Ishikawa (cell line): Measurements from ENCODE around the gene ADCY5.

Experiments used
- CEBPB ChIP-seq: IDR thresholded peaks from 2 replicates; pipeline ENCODE4 v1.6.1; 2012
- CREB1 ChIP-seq: IDR thresholded peaks from 2 replicates; pipeline ENCODE4 v1.6.1; 2012; ENCODE audit warnings: low read depth
- EGR1 ChIP-seq: IDR thresholded peaks from 2 replicates; pipeline ENCODE4 v1.6.1; 2012
- EP300 ChIP-seq: IDR thresholded peaks from 2 replicates; pipeline ENCODE4 v1.6.1; 2012; ENCODE audit warnings: borderline replicate concordance
- FOXM1 ChIP-seq: IDR thresholded peaks from 2 replicates; pipeline ENCODE4 v1.6.1; 2012; ENCODE audit warnings: low read depth, borderline replicate concordance
- NFIC ChIP-seq: IDR thresholded peaks from 2 replicates; pipeline ENCODE4 v1.6.1; 2012
- RAD21 ChIP-seq: IDR thresholded peaks from 2 replicates; pipeline ENCODE4 v1.6.1; 2012; ENCODE audit warnings: low read depth
- TAF1 ChIP-seq: IDR thresholded peaks from 2 replicates; pipeline ENCODE4 v1.6.1; 2012; ENCODE audit warnings: low read depth, mild to moderate bottlenecking
- TCF12 ChIP-seq: IDR thresholded peaks from 2 replicates; pipeline ENCODE4 v1.6.1; 2012; ENCODE audit warnings: low read depth
- TEAD4 ChIP-seq: IDR thresholded peaks from 2 replicates; pipeline ENCODE4 v1.6.1; 2012
- USF1 ChIP-seq: IDR thresholded peaks from 2 replicates; pipeline ENCODE4 v1.6.1; 2012
- YY1 ChIP-seq: IDR thresholded peaks from 2 replicates; pipeline ENCODE4 v1.6.1; 2012; ENCODE audit warnings: low read depth
- ZBTB7A ChIP-seq: IDR thresholded peaks from 2 replicates; pipeline ENCODE4 v1.6.1; 2012; ENCODE audit warnings: low read depth
- TF ChIP-seq, protein P1 (sequence below): IDR thresholded peaks from 2 replicates; pipeline ENCODE4 v1.6.1; 2012
- TF ChIP-seq, protein P2 (sequence below): IDR thresholded peaks from 2 replicates; pipeline ENCODE4 v1.6.1; 2012; ENCODE audit warnings: low read depth, mild to moderate bottlenecking

Gene ADCY5

GRCh38 chr3:123385001-123385401 lies 63.9 kb downstream of the ADCY5 start:
- TF ChIP-seq CEBPB (no peak), TAF1 (no peak), EP300 (no peak)
- TF ChIP-seq, protein P1, sequence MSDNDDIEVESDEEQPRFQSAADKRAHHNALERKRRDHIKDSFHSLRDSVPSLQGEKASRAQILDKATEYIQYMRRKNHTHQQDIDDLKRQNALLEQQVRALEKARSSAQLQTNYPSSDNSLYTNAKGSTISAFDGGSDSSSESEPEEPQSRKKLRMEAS: no peak

- TF ChIP-seq, protein P1: no peak
- TF ChIP-seq ZBTB7A: no peak
- TF ChIP-seq CEBPB: no peak
Observed at GRCh38 chr3:123384256-123384655, 64.6 kb downstream of the ADCY5 start.

DNA sequence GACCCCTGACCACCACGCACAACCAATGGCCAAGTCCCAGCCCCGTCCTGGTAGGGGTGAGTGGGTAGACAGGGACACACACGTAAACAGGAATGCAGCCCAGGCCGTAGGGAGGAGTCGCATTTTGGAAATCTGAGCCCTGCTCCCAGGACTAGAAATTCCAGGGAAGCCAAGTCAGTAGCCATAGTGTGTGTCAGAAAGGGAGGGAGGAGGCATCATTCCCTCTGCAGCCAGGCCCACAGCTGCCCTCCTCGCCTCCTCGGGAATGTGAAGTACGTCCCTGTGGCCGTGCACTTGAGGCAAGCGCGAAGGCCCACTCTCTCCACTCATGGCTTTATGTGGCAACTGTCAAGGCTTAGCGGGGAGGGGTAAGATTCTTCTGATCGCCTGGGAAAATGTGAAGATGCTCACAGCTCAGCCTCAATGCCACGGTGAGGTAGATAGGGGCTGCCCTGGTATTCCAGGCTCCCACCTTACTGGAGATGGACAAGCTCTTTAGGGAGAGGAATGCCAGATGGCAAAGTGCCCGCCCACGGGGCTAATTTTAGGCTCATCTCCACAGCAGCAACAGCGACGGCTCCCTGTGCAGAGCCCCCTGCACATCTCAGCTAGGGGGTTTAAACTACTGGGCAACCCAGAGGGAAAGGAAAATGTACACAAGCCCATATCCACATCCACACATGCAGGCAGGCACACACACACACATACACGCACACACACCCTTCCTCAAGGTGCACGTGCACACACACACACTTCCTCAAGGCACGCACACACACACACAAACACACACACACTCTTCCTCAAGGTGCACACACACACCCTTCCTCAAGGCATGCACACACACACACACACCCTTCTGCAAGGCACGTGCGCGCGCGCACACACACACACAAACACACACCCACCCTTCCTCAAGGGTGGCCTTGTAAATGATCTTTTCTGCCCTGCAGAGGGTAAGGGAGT lies 65.5 kb downstream of the ADCY5 start:
- TF ChIP-seq TEAD4: peak; percentile 63
- no peak for TF ChIP-seq YY1

GRCh38 chr3:123380261-123380660 lies 68.6 kb downstream of the ADCY5 start:
- TF ChIP-seq CREB1 (no peak), ZBTB7A (no peak), TCF12 (no peak), YY1 (no peak), USF1 (no peak), EGR1 (no peak), FOXM1 (no peak), TAF1 (no peak), RAD21 (no peak), EP300 (no peak), CEBPB (no peak), NFIC (no peak), TEAD4 (no peak)
- TF ChIP-seq, protein P2, sequence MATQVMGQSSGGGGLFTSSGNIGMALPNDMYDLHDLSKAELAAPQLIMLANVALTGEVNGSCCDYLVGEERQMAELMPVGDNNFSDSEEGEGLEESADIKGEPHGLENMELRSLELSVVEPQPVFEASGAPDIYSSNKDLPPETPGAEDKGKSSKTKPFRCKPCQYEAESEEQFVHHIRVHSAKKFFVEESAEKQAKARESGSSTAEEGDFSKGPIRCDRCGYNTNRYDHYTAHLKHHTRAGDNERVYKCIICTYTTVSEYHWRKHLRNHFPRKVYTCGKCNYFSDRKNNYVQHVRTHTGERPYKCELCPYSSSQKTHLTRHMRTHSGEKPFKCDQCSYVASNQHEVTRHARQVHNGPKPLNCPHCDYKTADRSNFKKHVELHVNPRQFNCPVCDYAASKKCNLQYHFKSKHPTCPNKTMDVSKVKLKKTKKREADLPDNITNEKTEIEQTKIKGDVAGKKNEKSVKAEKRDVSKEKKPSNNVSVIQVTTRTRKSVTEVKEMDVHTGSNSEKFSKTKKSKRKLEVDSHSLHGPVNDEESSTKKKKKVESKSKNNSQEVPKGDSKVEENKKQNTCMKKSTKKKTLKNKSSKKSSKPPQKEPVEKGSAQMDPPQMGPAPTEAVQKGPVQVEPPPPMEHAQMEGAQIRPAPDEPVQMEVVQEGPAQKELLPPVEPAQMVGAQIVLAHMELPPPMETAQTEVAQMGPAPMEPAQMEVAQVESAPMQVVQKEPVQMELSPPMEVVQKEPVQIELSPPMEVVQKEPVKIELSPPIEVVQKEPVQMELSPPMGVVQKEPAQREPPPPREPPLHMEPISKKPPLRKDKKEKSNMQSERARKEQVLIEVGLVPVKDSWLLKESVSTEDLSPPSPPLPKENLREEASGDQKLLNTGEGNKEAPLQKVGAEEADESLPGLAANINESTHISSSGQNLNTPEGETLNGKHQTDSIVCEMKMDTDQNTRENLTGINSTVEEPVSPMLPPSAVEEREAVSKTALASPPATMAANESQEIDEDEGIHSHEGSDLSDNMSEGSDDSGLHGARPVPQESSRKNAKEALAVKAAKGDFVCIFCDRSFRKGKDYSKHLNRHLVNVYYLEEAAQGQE: no peak
- TF ChIP-seq, protein P1: no peak

DNA sequence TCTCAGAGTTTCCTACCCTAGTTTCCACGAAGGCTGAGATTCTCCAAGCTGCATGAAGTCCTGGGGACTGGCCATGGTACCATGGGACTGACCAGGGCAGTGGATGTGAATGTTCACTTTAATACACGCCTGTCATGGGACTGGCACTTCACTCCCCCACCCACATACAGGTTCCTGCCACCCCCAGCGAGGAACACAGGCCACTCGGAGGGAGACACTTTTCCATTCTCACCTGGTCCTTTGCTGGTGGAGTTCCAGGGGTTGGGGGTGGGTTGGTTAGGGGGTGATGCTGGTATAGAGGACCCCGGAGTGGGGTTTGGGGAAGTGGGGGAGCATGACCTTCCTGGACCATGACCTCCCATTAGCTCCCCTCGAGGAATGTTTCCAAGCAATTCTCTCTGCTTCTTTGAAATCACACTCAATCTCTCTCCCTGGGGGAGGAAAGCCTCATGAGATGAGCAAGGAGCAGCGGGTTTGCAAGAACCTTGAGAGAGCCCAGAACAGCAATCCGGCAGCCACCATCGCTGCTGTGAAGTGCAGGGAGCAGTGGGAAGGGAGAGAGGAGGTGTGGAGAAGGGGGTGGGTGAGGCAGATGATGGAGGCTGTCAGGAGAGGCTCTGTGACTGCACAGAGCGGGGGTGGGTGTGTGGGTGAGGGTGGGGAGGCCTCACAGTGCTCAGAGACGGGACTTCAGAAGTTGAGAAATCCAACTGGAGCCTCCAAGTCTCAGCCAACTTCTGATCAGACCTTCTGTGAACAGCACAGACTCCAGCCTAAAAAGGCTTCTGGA lies 69.7 kb downstream of the ADCY5 start:
- TF ChIP-seq EGR1 (no peak), FOXM1 (no peak), NFIC (no peak), YY1 (no peak), TCF12 (no peak), ZBTB7A (no peak)
- TF ChIP-seq, protein P2: no peak
- TF ChIP-seq, protein P1: no peak

DNA sequence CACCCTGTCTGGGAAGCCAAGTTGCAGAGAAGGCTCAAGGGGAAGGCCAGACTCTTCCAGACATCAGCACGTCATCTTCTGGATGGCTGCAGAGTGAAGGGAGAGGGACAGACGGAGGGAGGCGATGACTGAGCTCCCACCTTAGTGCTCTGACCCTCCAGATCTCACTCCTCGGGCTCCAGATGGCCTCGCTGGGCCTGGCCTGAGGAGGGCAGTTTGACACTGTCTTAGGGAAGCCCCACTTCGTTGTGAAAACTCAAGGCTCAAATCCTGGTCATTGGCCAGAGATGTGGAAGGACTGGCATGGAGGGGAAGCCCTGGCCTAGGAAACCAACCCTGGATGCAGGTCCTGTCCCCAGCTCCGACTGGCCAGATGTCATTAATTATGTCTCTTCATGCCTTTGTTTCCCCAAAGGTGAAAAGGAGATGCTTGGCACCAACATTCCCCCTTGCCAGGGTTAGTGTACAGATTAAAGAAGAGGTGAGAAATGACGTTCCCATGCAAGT lies 70.4 kb downstream of the ADCY5 start:
- no peak for TF ChIP-seq ZBTB7A
- TF ChIP-seq TAF1: no peak
